Uterus (tissue), 2 donors: ENCODE data around the gene RAB43.

Experiments
- POLR2A ChIP-seq, 2 donors: fragments of 450-650 bp; IDR thresholded peaks; one replicate each; pipeline ENCODE4 v1.6.1; 2016; ENCODE audit warnings: antibody characterized with exemption in 2 of 2, mild to moderate bottlenecking in 1 of 2, moderate library complexity in 1 of 2
- TF ChIP-seq, protein P1 (sequence below), 4 experiments: fragments of 200-600 bp in 2 of 4; fragments of 450-650 bp in 2 of 4; sonication (generic) in 2 of 4; IDR thresholded peaks; one replicate each; pipeline ENCODE4 v1.5.1; 2016 to 2019; ENCODE audit warnings: antibody characterized with exemption in 4 of 4, mild to moderate bottlenecking in 2 of 4, moderate library complexity in 1 of 4

DNA sequence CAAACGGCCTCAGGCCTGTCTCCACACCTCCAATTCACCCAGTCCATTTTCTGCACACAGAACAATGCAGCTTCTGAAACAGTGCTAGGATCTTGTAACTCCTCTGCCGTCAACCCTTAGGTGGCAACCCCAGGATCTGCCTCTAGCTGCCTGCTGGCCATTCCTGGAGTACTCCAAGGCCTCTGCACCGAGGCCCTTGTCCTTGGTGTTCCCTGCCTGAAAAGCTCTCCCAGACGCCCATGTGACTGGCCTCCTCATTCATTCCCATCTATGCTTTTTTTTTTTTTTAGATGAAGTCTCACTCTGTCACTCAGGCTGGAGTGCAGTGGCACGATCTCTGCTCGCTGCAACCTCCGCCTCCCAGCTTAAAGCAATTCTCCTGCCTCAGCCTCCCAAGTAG is 18.3 kb downstream of the RAB43 start:
- TF ChIP-seq, protein P1, sequence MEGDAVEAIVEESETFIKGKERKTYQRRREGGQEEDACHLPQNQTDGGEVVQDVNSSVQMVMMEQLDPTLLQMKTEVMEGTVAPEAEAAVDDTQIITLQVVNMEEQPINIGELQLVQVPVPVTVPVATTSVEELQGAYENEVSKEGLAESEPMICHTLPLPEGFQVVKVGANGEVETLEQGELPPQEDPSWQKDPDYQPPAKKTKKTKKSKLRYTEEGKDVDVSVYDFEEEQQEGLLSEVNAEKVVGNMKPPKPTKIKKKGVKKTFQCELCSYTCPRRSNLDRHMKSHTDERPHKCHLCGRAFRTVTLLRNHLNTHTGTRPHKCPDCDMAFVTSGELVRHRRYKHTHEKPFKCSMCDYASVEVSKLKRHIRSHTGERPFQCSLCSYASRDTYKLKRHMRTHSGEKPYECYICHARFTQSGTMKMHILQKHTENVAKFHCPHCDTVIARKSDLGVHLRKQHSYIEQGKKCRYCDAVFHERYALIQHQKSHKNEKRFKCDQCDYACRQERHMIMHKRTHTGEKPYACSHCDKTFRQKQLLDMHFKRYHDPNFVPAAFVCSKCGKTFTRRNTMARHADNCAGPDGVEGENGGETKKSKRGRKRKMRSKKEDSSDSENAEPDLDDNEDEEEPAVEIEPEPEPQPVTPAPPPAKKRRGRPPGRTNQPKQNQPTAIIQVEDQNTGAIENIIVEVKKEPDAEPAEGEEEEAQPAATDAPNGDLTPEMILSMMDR (IDR thresholded peaks at IDR 0.05): no peak
- no peak for TF ChIP-seq POLR2A (IDR thresholded peaks at IDR 0.05)
